ENCODE results near the gene SLF2.

Gene SLF2

DNA sequence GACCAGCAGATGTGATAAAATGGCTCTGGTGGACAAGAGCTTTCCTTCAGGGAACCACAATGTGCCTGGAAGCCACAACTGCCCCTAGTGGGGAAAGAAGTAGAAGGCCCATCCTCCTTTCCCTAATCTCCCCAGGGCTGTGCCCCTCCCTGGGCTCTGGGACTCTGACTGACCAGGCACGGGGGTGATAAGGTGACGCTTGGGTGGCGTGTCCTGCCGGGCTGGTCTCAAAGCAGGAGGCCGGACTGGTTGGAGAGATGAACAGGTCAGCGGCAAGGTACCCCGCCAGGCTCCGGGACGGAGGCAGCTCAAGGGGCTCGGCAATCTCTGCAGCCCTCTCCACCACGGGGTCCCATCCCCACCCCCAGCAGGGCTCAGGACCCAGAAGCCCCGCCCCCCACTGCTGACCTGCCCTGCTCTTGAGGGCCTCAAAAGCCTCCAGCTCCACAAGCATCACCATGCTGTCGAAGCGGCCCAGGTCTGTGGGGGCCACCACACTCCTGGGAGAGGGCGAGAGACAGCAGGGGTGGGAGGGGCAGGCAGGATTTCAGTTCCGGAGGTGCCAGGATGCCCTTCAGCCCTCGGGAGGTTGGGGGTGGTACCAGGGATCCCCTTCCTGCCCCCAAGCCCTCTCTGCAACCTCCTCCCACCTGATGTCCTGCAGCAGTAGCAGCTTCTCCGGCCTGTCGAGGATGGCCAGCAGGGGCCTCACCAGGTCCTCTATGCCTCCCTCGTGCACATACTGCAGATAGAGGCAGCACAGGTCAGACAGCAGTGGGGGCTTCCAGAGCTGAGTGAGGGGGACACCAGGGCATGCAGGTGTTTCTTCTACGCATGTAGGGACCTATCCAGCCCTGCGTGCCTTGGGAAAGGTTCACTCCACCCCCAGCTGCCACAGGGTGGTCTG lies 99.0 kb downstream of the SLF2 start:
- Histone ChIP-seq H3K4me1 (ENCODE audit: control insufficient read depth, insufficient read depth, low read length) (peaks cover 7% of the 10 kb centered on the region; the same call in 1 of the 2 replicates), H3K27ac (ENCODE audit: low read depth, low read length) (no peak overlapping the region)

DNA sequence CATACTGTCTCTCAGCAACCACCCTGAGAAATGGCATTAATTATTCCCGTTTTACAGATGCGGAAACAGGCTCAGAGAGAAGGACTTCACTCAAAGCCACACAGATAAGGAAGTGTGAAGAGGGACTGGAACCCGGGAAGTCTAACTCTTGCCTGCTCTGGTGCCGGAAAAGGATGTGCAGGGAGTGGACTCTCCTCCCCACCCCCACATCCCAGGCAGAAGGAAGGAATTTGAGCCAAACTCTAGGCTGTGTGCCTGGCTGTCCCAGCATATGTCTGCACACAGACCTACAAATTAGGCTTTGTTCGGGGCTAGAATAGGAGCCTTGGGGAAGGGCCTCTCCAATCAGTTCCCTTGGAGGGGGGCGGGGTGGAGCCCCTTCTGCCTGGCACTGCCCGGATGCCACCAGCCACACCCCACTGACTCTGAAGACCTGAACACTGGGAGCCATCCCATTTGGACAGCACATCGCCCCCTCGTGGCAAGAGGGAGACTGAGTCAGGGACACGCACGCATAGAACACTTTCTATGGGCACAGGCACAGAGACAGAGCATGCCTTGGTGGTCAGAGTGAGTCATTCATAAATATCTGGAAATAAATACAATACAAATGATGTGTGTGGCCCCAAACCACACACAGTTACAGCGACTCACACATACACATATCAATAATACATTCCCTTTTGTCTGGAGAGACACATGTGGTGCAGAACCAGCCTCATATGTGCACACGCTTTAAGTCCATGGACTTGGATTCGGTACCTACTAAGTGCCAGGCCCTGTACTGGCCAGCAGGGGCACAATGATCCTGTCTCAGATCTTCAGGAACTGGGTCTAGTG lies 100.0 kb downstream of the SLF2 start:
- Histone ChIP-seq H3K4me3 (ENCODE audit: low read depth, low read length) (no peak overlapping the region), H3K9ac (ENCODE audit: low read depth, low read length) (no peak overlapping the region), H3K4me1 (ENCODE audit: control insufficient read depth, insufficient read depth, low read length) (peaks cover 7% of the 10 kb centered on the region; the same call in 1 of the 2 replicates), H3K27ac (ENCODE audit: low read depth, low read length) (no peak overlapping the region), H3K36me3 (ENCODE audit: control insufficient read depth, insufficient read depth, low read length) (no peaks in the 10 kb centered on the region), H3K27me3 (ENCODE audit: control insufficient read depth, insufficient read depth, low read length) (peaks cover 28% of the 10 kb centered on the region), H3K9me3 (ENCODE audit: control insufficient read depth, insufficient read depth, low read length) (no peaks in the 10 kb centered on the region)

More for the DNA sequence above, 99.0 kb downstream of the SLF2 start:
- no peaks in the 10 kb centered on the region for H3K9me3 ChIP-seq (ENCODE audit: control insufficient read depth, insufficient read depth, low read length)
- H3K36me3 ChIP-seq (ENCODE audit: control insufficient read depth, insufficient read depth, low read length) = peaks cover 8% of the 10 kb centered on the region
- H3K27me3 ChIP-seq (ENCODE audit: control insufficient read depth, insufficient read depth, low read length) = peaks cover 19% of the 10 kb centered on the region
- H3K4me3 ChIP-seq (ENCODE audit: low read depth, low read length) = no peak overlapping the region
- H3K9ac ChIP-seq (ENCODE audit: low read depth, low read length) = no peak overlapping the region

DNA sequence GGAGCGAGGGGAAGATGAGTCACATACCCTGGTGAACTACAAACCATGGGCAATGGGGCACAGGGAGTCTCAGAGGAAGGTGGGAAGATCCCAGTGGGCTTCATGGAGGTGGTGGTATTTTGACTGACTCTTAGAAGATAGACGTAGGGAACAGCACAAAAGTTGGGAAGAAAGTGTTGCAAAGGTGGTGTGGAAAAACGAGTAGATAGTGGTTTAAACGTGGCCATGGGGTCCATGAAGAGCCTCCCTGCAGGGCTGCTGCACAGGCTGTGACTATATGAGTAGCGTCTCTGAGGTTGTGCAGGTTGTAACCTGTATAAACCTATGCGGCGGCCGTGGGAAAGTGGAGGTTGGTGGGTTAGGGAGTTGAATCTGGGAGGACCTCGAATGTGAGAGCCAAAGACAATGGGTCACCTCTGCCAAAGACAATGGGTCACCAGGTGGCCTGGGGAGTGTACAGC lies 100.6 kb downstream of the SLF2 start:
- Histone ChIP-seq H3K36me3 (ENCODE audit: control insufficient read depth, insufficient read depth, low read length) (no peaks in the 10 kb centered on the region), H3K4me3 (ENCODE audit: low read depth, low read length) (no peak overlapping the region), H3K27ac (ENCODE audit: low read depth, low read length) (no peak overlapping the region), H3K4me1 (ENCODE audit: control insufficient read depth, insufficient read depth, low read length) (peaks cover 9% of the 10 kb centered on the region; the same call in 1 of the 2 replicates), H3K27me3 (ENCODE audit: control insufficient read depth, insufficient read depth, low read length) (peaks cover 35% of the 10 kb centered on the region), H3K9ac (ENCODE audit: low read depth, low read length) (no peak overlapping the region), H3K9me3 (ENCODE audit: control insufficient read depth, insufficient read depth, low read length) (no peaks in the 10 kb centered on the region)

DNA sequence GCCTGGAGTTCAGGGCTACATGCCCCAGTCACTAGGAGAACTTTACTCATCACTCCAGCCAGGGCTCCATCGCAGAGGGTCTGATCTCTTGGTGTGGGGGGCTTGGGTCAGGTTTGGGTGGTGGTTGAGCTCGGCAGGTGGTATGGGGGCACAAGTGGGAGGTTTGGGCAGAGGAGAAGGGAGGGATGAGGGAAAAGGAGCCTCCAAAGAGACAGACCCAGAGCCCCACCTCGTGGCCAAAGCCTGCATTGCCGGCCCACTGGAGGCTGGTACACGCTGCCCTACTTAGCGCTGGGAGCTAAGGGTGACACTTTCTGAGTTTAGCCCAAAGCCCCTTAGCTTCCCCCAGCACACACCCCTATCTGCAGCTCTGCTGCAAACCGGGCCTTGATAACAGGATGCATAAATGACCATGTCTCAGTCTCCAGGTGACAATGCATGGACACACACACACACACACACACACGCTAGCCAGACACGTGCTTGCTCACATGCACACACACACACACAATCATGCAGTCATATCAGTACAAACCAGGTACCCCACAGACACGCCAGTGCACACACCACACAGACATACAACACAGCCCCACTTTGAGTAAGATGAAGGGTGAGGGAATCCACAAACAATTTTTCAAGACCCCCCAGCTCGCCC lies 101.6 kb downstream of the SLF2 start:
- H3K4me1 ChIP-seq (ENCODE audit: control insufficient read depth, insufficient read depth, low read length) = 0 out of 2 replicates have a peak, but pooled peaks cover 12% of the 10 kb centered on the region
- H3K4me3 ChIP-seq (ENCODE audit: low read depth, low read length) = no peak overlapping the region
- no peaks in the 10 kb centered on the region for H3K36me3 ChIP-seq (ENCODE audit: control insufficient read depth, insufficient read depth, low read length)
- H3K27ac ChIP-seq (ENCODE audit: low read depth, low read length) = no peak overlapping the region
- no peaks in the 10 kb centered on the region for H3K9me3 ChIP-seq (ENCODE audit: control insufficient read depth, insufficient read depth, low read length)
- no peak overlapping the region for H3K9ac ChIP-seq (ENCODE audit: low read depth, low read length)
- peaks cover 44% of the 10 kb centered on the region for H3K27me3 ChIP-seq (ENCODE audit: control insufficient read depth, insufficient read depth, low read length)

Measured in HUES48 (cell line).